H1 (cell line): ENCODE data around the gene SNRPB2. TPM values are rescaled to one million over a fixed set of nuclear protein-coding genes. Genes with fewer than 3 reads are reported as not detected.

ENCODE experiments used
- CTCF ChIA-PET: fragments of 300-600 bp; sonication (Branson Sonifier 250); formaldehyde crosslinking; loops from one replicate; lab custom pipeline; 2021; ENCODE audit not compliant: partially characterized antibody; lab: Charles Lee
- POLR2A ChIA-PET: fragments of 300-600 bp; sonication (Branson Sonifier 250); formaldehyde crosslinking; loops from one replicate; lab custom pipeline; 2021; ENCODE audit warnings: inconsistent platforms; ENCODE audit not compliant: partially characterized antibody; lab: Charles Lee
- DNase-seq, 2 experiments: peaks; one replicate each; pipeline versions ENCODE4 v3.0.0 to v3.0.0-alpha.2; 2010 to 2022; ENCODE audit warnings: low spot score in 2 of 2, low read depth in 1 of 2, mixed read lengths in 1 of 2
- FAIRE-seq: peaks from 2 replicates; lab custom pipeline; 2011; peaks lifted over from hg19 to GRCh38; lab: Jason Lieb, UNC
- H2AFZ ChIP-seq: 2 replicates; pipeline ENCODE4 v1.8.1; 2012; ENCODE audit warnings: low read length, inconsistent platforms
- H2AK5ac ChIP-seq: 2 replicates; pipeline ENCODE4 v1.6.1; 2013; ENCODE audit warnings: low read depth, low read length
- H2BK120ac ChIP-seq: replicated peaks from 2 replicates; pipeline ENCODE3; 2013; ENCODE audit warnings: low read depth, low read length, inconsistent platforms
- H2BK12ac ChIP-seq: 2 replicates; pipeline ENCODE4 v1.6.1; 2013; ENCODE audit warnings: low read depth, low read length
- H2BK15ac ChIP-seq: 2 replicates; pipeline ENCODE4 v1.6.1; 2013; ENCODE audit warnings: low read length
- H2BK20ac ChIP-seq: 2 replicates; pipeline ENCODE4 v1.6.1; 2013; ENCODE audit warnings: low read length
- H2BK5ac ChIP-seq: 2 replicates; pipeline ENCODE4 v1.6.1; 2013; ENCODE audit warnings: low read depth, low read length
- H3K14ac ChIP-seq: 2 replicates; pipeline ENCODE4 v1.6.1; 2013; ENCODE audit warnings: inconsistent platforms; ENCODE audit not compliant: insufficient read length
- H3K18ac ChIP-seq: 2 replicates; pipeline ENCODE4 v1.6.1; 2013; ENCODE audit warnings: low read length; ENCODE audit errors: extremely low read depth
- H3K23ac ChIP-seq: 2 replicates; pipeline ENCODE4 v1.6.1; 2013; ENCODE audit warnings: inconsistent platforms; ENCODE audit not compliant: insufficient read length
- H3K23me2 ChIP-seq: 2 replicates; pipeline ENCODE4 v1.6.1; 2013; ENCODE audit warnings: low read depth, low read length
- H3K27ac ChIP-seq: 2 replicates; pipeline ENCODE4 v1.6.1; 2011; ENCODE audit warnings: low read depth, low read length, inconsistent platforms
- H3K27me3 ChIP-seq, 4 experiments: replicated peaks in 1 of 4; 1 replicate in 1 of 4; 2 replicates in 3 of 4; pipeline versions ENCODE4 v1.6.1 to v1.8.1; 2011 to 2013; ENCODE audit warnings: low read length in 3 of 4, mild to moderate bottlenecking in 3 of 4, inconsistent platforms in 2 of 4, mixed read lengths in 2 of 4, moderate library complexity in 1 of 4; ENCODE audit not compliant: control insufficient read depth in 3 of 4, insufficient read depth in 3 of 4; ENCODE audit errors: extremely low read depth in 1 of 4
- H3K36me3 ChIP-seq, 4 experiments: 2 replicates each; pipeline versions ENCODE4 v1.6.1 to v1.8.1; 2011 to 2013; ENCODE audit warnings: mild to moderate bottlenecking in 4 of 4, low read length in 3 of 4, moderate library complexity in 2 of 4, control low read depth in 1 of 4, inconsistent platforms in 1 of 4; ENCODE audit not compliant: insufficient read depth in 4 of 4, control insufficient read depth in 2 of 4
- H3K4ac ChIP-seq: replicated peaks from 2 replicates; pipeline ENCODE3; 2013; ENCODE audit warnings: low read length, low read depth, mixed read lengths, inconsistent platforms; ENCODE audit not compliant: insufficient read length
- H3K4me1 ChIP-seq, 4 experiments: replicated peaks in 1 of 4; 1 replicate in 1 of 4; 2 replicates in 3 of 4; pipeline versions ENCODE4 v1.6.1 to v1.8.1; 2011 to 2013; ENCODE audit warnings: low read length in 3 of 4, inconsistent platforms in 2 of 4, mixed read lengths in 1 of 4; ENCODE audit not compliant: insufficient read depth in 4 of 4, control insufficient read depth in 3 of 4
- H3K4me2 ChIP-seq, 2 experiments: 2 replicates each; pipeline versions ENCODE4 v1.6.1 to v1.8.1; 2011 to 2013; ENCODE audit warnings: low read depth in 2 of 2, low read length in 2 of 2, control low read depth in 1 of 2, inconsistent platforms in 1 of 2, mild to moderate bottlenecking in 1 of 2; ENCODE audit not compliant: insufficient read depth in 1 of 2
- H3K4me3 ChIP-seq, 4 experiments: fragments of 200-600, 300-600 bp in 1 of 4; sonication (generic), shearing (Covaris generic), sonication (Bioruptor Twin) in 1 of 4; 2 replicates each; pipeline versions ENCODE4 v1.5.1 to v1.8.1; 2011 to 2016; ENCODE audit warnings: low read length in 4 of 4, low read depth in 3 of 4, control low read depth in 2 of 4, inconsistent platforms in 2 of 4, mild to moderate bottlenecking in 2 of 4, mixed read lengths in 1 of 4, moderate library complexity in 1 of 4; ENCODE audit not compliant: insufficient read depth in 2 of 4; ENCODE audit errors: extremely low read depth in 1 of 4
- H3K56ac ChIP-seq: replicated peaks from 2 replicates; pipeline ENCODE3; 2013; ENCODE audit warnings: low read depth, mild to moderate bottlenecking, mixed read lengths, low read length, inconsistent platforms; ENCODE audit not compliant: insufficient read length
- H3K79me1 ChIP-seq: 2 replicates; pipeline ENCODE4 v1.6.1; 2013; ENCODE audit warnings: low read depth, low read length, control low read depth
- H3K79me2 ChIP-seq, 2 experiments: 2 replicates each; pipeline versions ENCODE4 v1.6.1 to v1.8.1; 2012 to 2013; ENCODE audit warnings: low read length in 2 of 2, mild to moderate bottlenecking in 2 of 2, inconsistent platforms in 1 of 2; ENCODE audit not compliant: insufficient read depth in 2 of 2, control insufficient read depth in 1 of 2
- H3K9ac ChIP-seq, 4 experiments: replicated peaks in 1 of 4; 1 replicate in 1 of 4; 2 replicates in 3 of 4; pipeline versions ENCODE4 v1.6.1 to v1.8.1; 2011 to 2013; ENCODE audit warnings: low read depth in 3 of 4, low read length in 3 of 4, control low read depth in 2 of 4, mild to moderate bottlenecking in 2 of 4, moderate library complexity in 2 of 4, inconsistent platforms in 1 of 4; ENCODE audit errors: extremely low read depth in 1 of 4
- H3K9me3 ChIP-seq, 2 experiments: 2 replicates each; pipeline versions ENCODE4 v1.6.1 to v1.8.1; 2012 to 2013; ENCODE audit warnings: mild to moderate bottlenecking in 2 of 2, moderate library complexity in 2 of 2, control low read depth in 1 of 2, inconsistent platforms in 1 of 2, low read depth in 1 of 2, low read length in 1 of 2, mixed read lengths in 1 of 2; ENCODE audit not compliant: insufficient read depth in 2 of 2
- H4K20me1 ChIP-seq, 2 experiments: replicated peaks in 1 of 2; 2 replicates each; pipeline versions ENCODE3 to v1.8.1; 2011 to 2013; ENCODE audit warnings: inconsistent platforms in 2 of 2, low read length in 2 of 2, mild to moderate bottlenecking in 1 of 2; ENCODE audit not compliant: insufficient read depth in 2 of 2, control insufficient read depth in 1 of 2
- H4K5ac ChIP-seq: 2 replicates; pipeline ENCODE4 v1.6.1; 2013; ENCODE audit warnings: low read length, low read depth, mixed read lengths, inconsistent platforms; ENCODE audit not compliant: insufficient read length
- H4K8ac ChIP-seq: 2 replicates; pipeline ENCODE4 v1.8.0; 2013; ENCODE audit warnings: mild to moderate bottlenecking, moderate library complexity, low read length, inconsistent platforms; ENCODE audit not compliant: insufficient read depth; ENCODE audit errors: extremely low read depth
- H4K91ac ChIP-seq: replicated peaks from 2 replicates; pipeline ENCODE3; 2013; ENCODE audit warnings: low read length, mixed read lengths, inconsistent platforms; ENCODE audit not compliant: insufficient read length
- BACH1 ChIP-seq: IDR thresholded peaks from 2 replicates; pipeline ENCODE4 v1.6.1; 2012; ENCODE audit warnings: low read length, improper control_type of control experiment
- CHD1 ChIP-seq: IDR thresholded peaks from 2 replicates; pipeline ENCODE4 v1.6.1; 2012; ENCODE audit warnings: low read depth, low read length, improper control_type of control experiment
- CTCF ChIP-seq, 3 experiments: IDR thresholded peaks; 1 replicate in 2 of 3; 2 replicates in 1 of 3; pipeline versions ENCODE4 v1.5.1 to v1.6.1; 2011; ENCODE audit warnings: low read length in 3 of 3, mild to moderate bottlenecking in 3 of 3, inconsistent platforms in 2 of 3, low read depth in 1 of 3, moderate library complexity in 1 of 3; ENCODE audit not compliant: insufficient read depth in 1 of 3; ENCODE audit errors: control extremely low read depth in 1 of 3
- EP300 ChIP-seq, 2 experiments: IDR thresholded peaks; 1 replicate in 1 of 2; 2 replicates in 1 of 2; pipeline ENCODE4 v1.6.1; 2011 to 2012; ENCODE audit warnings: low read depth in 2 of 2, low read length in 2 of 2, mild to moderate bottlenecking in 2 of 2, borderline replicate concordance in 1 of 2, inconsistent platforms in 1 of 2, moderate library complexity in 1 of 2
- JUND ChIP-seq: IDR thresholded peaks from 2 replicates; pipeline ENCODE4 v1.6.1; 2011; ENCODE audit warnings: mild to moderate bottlenecking, improper control_type of control experiment, low read length
- KDM5A ChIP-seq: fragments of 200-600 bp; IDR thresholded peaks from 2 replicates; pipeline ENCODE4 v1.7.1; 2012; ENCODE audit warnings: mild to moderate bottlenecking, low read length, inconsistent platforms, mixed read lengths
- MAFK ChIP-seq: IDR thresholded peaks from 2 replicates; pipeline ENCODE4 v1.6.1; 2012; ENCODE audit warnings: low read depth, mild to moderate bottlenecking, improper control_type of control experiment, low read length
- NANOG ChIP-seq: IDR thresholded peaks from 2 replicates; pipeline ENCODE4 v1.6.1; 2011; ENCODE audit warnings: low read length, low read depth, mild to moderate bottlenecking, inconsistent platforms; ENCODE audit not compliant: insufficient read depth, poor library complexity, severe bottlenecking
- POLR2AphosphoS5 ChIP-seq: IDR thresholded peaks from 2 replicates; pipeline ENCODE4 v1.6.1; 2011; ENCODE audit warnings: low read depth, low read length
- RAD21 ChIP-seq, 2 experiments: IDR thresholded peaks in 1 of 2; conservative IDR thresholded peaks in 1 of 2; 2 replicates each; pipeline ENCODE4 v1.6.1; 2011; ENCODE audit warnings: low read depth in 2 of 2, low read length in 2 of 2, improper control_type of control experiment in 1 of 2, inconsistent platforms in 1 of 2, mild to moderate bottlenecking in 1 of 2, moderate library complexity in 1 of 2
- ZNF274 ChIP-seq: IDR thresholded peaks from 2 replicates; pipeline ENCODE4 v1.7.0; 2012; ENCODE audit warnings: low read length, borderline replicate concordance; ENCODE audit errors: extremely low read depth
- WGBS, 2 experiments: shearing (Covaris generic) in 1 of 2; methylation state at CpG; one replicate each; pipeline versions ENCODE4 v1.1.6 to v1.1.7; 2013 to 2015; ENCODE audit warnings: low lambda C conversion rate in 2 of 2, mixed read lengths in 2 of 2, inconsistent platforms in 1 of 2, low coverage in 1 of 2, missing lambda C conversion rate in 1 of 2; ENCODE audit not compliant: insufficient replicate concordance in 2 of 2, insufficient coverage in 1 of 2, insufficient read length in 1 of 2; ENCODE audit errors: extremely low coverage in 1 of 2, missing lambda C conversion rate in 1 of 2; 5-methylcytosine and 5-hydroxymethylcytosine counted together
- polyA plus RNA-seq, 7 experiments: library from polyadenylated mRNA; depleted of rRNA in 3 of 7; stranded (reverse) in 5 of 7; unstranded in 2 of 7; fragments of >200 nt in 5 of 7; fragments of 200-250 nt in 2 of 7; gene quantifications; 1 replicate in 5 of 7; 2 replicates in 1 of 7; 4 replicates in 1 of 7; pipeline versions ENCODE4 v1.2.1 to v1.2.3, GENCODE V29; 2011 to 2013; ENCODE audit warnings: missing spikeins in 2 of 7, mixed read lengths in 2 of 7
- total RNA-seq: library from RNA; stranded (reverse); fragmentation: NEBNext Ultra II Directional; extraction: Animal tissue kit (Norgen Biotek cat#: 25700); gene quantifications from 2 replicates; pipeline ENCODE4 v1.2.1, GENCODE V29; 2021

SNRPB2 gene
- total and polyA plus RNA-seq, 2 of the 8 experiments (the other 6 are each of a cell fraction or from before 2014, with no cell fraction given) = 49.4 to 102 TPM

GRCh38 chr20:16701296-16701695 lies 28.5 kb upstream of the SNRPB2 start:
- 90% methylated on average over 3 of the region's 3 CpGs; no CpG with 5 or more reads in 1 of the 2 experiments for WGBS, 2 experiments
- H3K79me1 ChIP-seq = no peaks in the 10 kb centered on the region
- DNase-seq = no peak

More at GRCh38 chr20:16701296-16701695, 28.5 kb upstream of the SNRPB2 start:
- no peaks in the 10 kb centered on the region for H3K36me3 ChIP-seq
- peak; percentile 49 to 69 (median 55) for TF ChIP-seq CTCF (IDR thresholded peaks at IDR 0.05; ENCODE audit: control extremely low read depth in 1 of 3, insufficient read depth in 1 of 3, low read depth in 1 of 3, low read length in 3 of 3)
- TF ChIP-seq CHD1 = no peak
- TF ChIP-seq EP300 (IDR thresholded peaks at IDR 0.05; ENCODE audit: borderline replicate concordance in 1 of 2, low read depth in 2 of 2, low read length in 2 of 2) = no peak
- no peak for TF ChIP-seq MAFK
- TF ChIP-seq KDM5A = no peak
- no peak for TF ChIP-seq JUND
- no peak for TF ChIP-seq NANOG
- no peak for TF ChIP-seq ZNF274
- TF ChIP-seq BACH1 = no peak
- peak; percentile 49 to 67 for TF ChIP-seq RAD21 (IDR thresholded peaks at IDR 0.05 in 1 of 2, conservative IDR thresholded peaks at IDR 0.05 in 1 of 2; ENCODE audit: low read depth in 2 of 2, low read length in 2 of 2)
- no peak for TF ChIP-seq POLR2AphosphoS5
- TF ChIP-seq, all 59 proteins: peak for 2
- no peak overlapping the region for H4K91ac ChIP-seq
- H2BK15ac ChIP-seq = no peak overlapping the region
- H4K20me1 ChIP-seq = no peaks in the 10 kb centered on the region
- no peak overlapping the region for H3K4ac ChIP-seq
- POLR2A ChIA-PET = no interaction called here
- no peak overlapping the region for H2BK12ac ChIP-seq
- H3K9me3 ChIP-seq = peaks cover 0 to 6% of the 10 kb centered on the region in 2 experiments; a peak in 3 of 4 replicates
- no peak overlapping the region for H2AK5ac ChIP-seq
- no peak overlapping the region for H2BK20ac ChIP-seq
- H3K14ac ChIP-seq = no peak overlapping the region
- H3K23me2 ChIP-seq = no peaks in the 10 kb centered on the region
- no peak overlapping the region for H4K5ac ChIP-seq
- H3K9ac ChIP-seq = no peak overlapping the region
- H2AFZ ChIP-seq = no peak overlapping the region
- H3K4me3 ChIP-seq = no peak overlapping the region
- H4K8ac ChIP-seq = no peak overlapping the region
- no peak overlapping the region for H3K27ac ChIP-seq
- H2BK120ac ChIP-seq = no peak overlapping the region
- H3K79me2 ChIP-seq = no peaks in the 10 kb centered on the region
- CTCF ChIA-PET = interaction anchor here (0.7 to 3.5 kb wide), 8 partner anchors 9 to 167 kb away, joined by 3 to 22 read pairs (median 3); no protein-coding TSS in a partner anchor
- no peaks in the 10 kb centered on the region for H3K27me3 ChIP-seq
- H2BK5ac ChIP-seq = no peak overlapping the region
- no peak overlapping the region for H3K18ac ChIP-seq
- H3K23ac ChIP-seq = no peak overlapping the region
- H3K4me2 ChIP-seq = no peak overlapping the region
- no peaks in the 10 kb centered on the region for H3K4me1 ChIP-seq
- FAIRE-seq = peak; percentile 13
- no peak overlapping the region for H3K56ac ChIP-seq
